DMS 273 (cell line): ENCODE data around the gene LHX6.

Experiments
- DNase-seq: peaks from one replicate; lab custom pipeline; 2025; ENCODE audit not compliant: unreplicated experiment; lab: John Stamatoyannopoulos, UW

The LHX6 gene

DNA sequence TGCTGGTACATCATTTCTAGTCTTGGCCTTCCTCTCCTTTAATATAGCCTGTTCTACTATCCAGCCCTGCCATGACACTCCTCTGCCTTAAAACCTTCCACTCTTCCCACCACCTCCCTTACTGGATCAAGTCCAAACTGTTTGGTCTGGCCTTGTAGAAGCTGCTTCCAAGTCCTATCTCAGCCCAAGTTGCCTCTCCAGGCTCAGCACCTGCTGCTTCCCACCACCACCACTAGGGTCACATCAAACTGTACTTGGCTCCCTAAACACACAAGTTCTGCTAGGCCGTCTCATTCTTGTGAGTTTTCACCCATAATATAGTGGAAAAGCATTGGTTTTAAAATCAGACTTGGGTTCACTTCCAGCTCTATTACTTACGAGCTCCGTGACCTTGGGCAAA is 70.6 kb downstream of the LHX6 start:
- peak; percentile 69 for DNase-seq

DNA sequence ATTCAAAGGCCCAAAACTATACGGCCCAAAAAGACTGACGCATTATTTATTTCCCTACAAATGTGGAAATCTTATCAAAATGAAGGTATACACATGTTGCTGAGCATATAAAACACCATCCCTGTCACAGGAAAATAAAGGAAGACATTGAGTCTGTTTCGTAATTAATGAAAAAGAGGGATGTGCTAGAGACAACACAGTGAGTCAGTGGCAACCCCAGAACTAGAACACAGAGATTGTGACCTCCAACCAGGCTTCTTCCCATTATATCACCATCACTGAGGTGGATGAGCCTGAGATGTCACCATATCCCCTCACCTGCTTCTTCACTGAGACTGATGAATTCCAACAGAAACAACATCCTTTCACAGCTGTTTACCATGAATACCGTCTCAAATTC is 73.0 kb downstream of the LHX6 start:
- no peak for DNase-seq
